K562 (cell line): ENCODE data around the gene SLIT1. TPM values are rescaled to one million over a fixed set of nuclear protein-coding genes. Genes with fewer than 3 reads are reported as not detected.

Experiments used
- ATAC-seq: fragments of 200-7000 bp; cut with Tn5 transposase; 3 replicates; pipeline ENCODE4 v1.9.1; 2020; ENCODE audit warnings: moderate library complexity
- BruUV-seq: library from RNA; stranded (reverse); fragments of 400-500 nt; replicated peaks from 2 replicates; lab custom pipeline; 2021; lab: Mats Ljungman, UMichigan
- CTCF ChIA-PET: fragments of 300-600 bp; formaldehyde crosslinking; extraction: SDS; loops from one replicate; lab custom pipeline; 2021; ENCODE audit warnings: low intra/inter-chr PET ratio; lab: Yijun Ruan, JAX
- POLR2A ChIA-PET: fragments of 300-600, 350-650 bp; sonication (Branson Sonifier 250); formaldehyde crosslinking; extraction: SDS; loops from one replicate; lab custom pipeline; 2021; ENCODE audit warnings: antibody characterized with exemption, inconsistent platforms; lab: Yijun Ruan, JAX
- DNase-seq, 4 experiments: peaks; one replicate each; pipeline versions ENCODE4 v3.0.0 to v3.0.0-alpha.2; 2011 to 2018; ENCODE audit warnings: low spot score in 3 of 4, mixed read lengths in 3 of 4; ENCODE audit errors: extremely low read depth in 1 of 4
- FAIRE-seq: peaks from 2 replicates; lab custom pipeline; 2011; peaks lifted over from hg19 to GRCh38; lab: Jason Lieb, UNC
- H2AFZ ChIP-seq: 2 replicates; pipeline ENCODE4 v1.6.0; 2011; ENCODE audit warnings: low read depth, low read length, control low read depth, inconsistent platforms
- H3K27ac ChIP-seq: fragments of 200-600 bp; 3 replicates; pipeline ENCODE4 v1.8.0; 2011; ENCODE audit warnings: low read depth, mild to moderate bottlenecking, control low read depth, inconsistent platforms, low read length, moderate library complexity, mixed read lengths; ENCODE audit errors: extremely low read depth
- H3K27me3 ChIP-seq, 2 experiments: fragments of 300-600 bp in 1 of 2; 2 replicates in 1 of 2; 3 replicates in 1 of 2; pipeline versions ENCODE4 v1.6.0 to v1.8.0; 2011; ENCODE audit warnings: inconsistent platforms in 2 of 2, low read length in 2 of 2, mild to moderate bottlenecking in 1 of 2, mixed read lengths in 1 of 2, moderate library complexity in 1 of 2; ENCODE audit not compliant: control insufficient read depth in 2 of 2, insufficient read depth in 2 of 2
- H3K36me3 ChIP-seq: fragments of 300-600 bp; 3 replicates; pipeline ENCODE4 v1.8.0; 2011; ENCODE audit warnings: mild to moderate bottlenecking, low read length, inconsistent platforms; ENCODE audit not compliant: control insufficient read depth, insufficient read depth
- H3K4me1 ChIP-seq, 2 experiments: fragments of 200-600 bp in 1 of 2; replicated peaks in 1 of 2; 2 replicates in 1 of 2; 3 replicates in 1 of 2; pipeline versions ENCODE4 v1.5.1 to v1.8.0; 2011; ENCODE audit warnings: inconsistent platforms in 2 of 2, low read length in 2 of 2, mild to moderate bottlenecking in 1 of 2, mixed read lengths in 1 of 2, moderate library complexity in 1 of 2; ENCODE audit not compliant: control insufficient read depth in 2 of 2, insufficient read depth in 2 of 2
- H3K4me2 ChIP-seq: 2 replicates; pipeline ENCODE4 v1.6.1; 2011; ENCODE audit warnings: low read length, control low read depth, inconsistent platforms, mixed read lengths; ENCODE audit not compliant: insufficient read depth
- H3K4me3 ChIP-seq: fragments of 200-600 bp; sonication (generic), shearing (Covaris generic); 2 replicates; pipeline ENCODE4 v1.5.1; 2016; ENCODE audit warnings: control low read depth, inconsistent platforms
- H3K79me2 ChIP-seq: fragments of 200-600 bp; 3 replicates; pipeline ENCODE4 v1.8.0; 2011; ENCODE audit warnings: low read length, inconsistent platforms; ENCODE audit not compliant: control insufficient read depth, insufficient read depth
- H3K9ac ChIP-seq, 2 experiments: 2 replicates each; pipeline versions ENCODE4 v1.6.0 to v1.6.1; 2011; ENCODE audit warnings: low read depth in 2 of 2, low read length in 2 of 2, control low read depth in 1 of 2, inconsistent platforms in 1 of 2, mild to moderate bottlenecking in 1 of 2, mixed read lengths in 1 of 2; ENCODE audit not compliant: insufficient read depth in 1 of 2
- H3K9me1 ChIP-seq: one replicate; pipeline ENCODE4 v1.6.0; 2011; ENCODE audit warnings: inconsistent platforms, mild to moderate bottlenecking, low read length, moderate library complexity; ENCODE audit not compliant: control insufficient read depth, insufficient read depth
- H3K9me3 ChIP-seq: replicated peaks from 2 replicates; pipeline ENCODE4 v1.5.1; 2011; ENCODE audit warnings: low read depth, low read length, inconsistent platforms; ENCODE audit not compliant: control insufficient read depth, insufficient read depth
- H4K20me1 ChIP-seq: replicated peaks from 2 replicates; pipeline ENCODE4 v1.6.1; 2011; ENCODE audit warnings: low read length, inconsistent platforms, mixed read lengths; ENCODE audit not compliant: control insufficient read depth, insufficient read depth
- ARNT ChIP-seq, 2 experiments: fragments of 450-650 bp; IDR thresholded peaks; 2 replicates each; pipeline ENCODE4 v1.6.1; 2016; ENCODE audit warnings: mild to moderate bottlenecking in 1 of 2
- CHD4 ChIP-seq: fragments of 200-600 bp; sonication (generic); IDR thresholded peaks from 3 replicates; pipeline ENCODE4 v1.6.1; 2012; ENCODE audit warnings: low read depth, mild to moderate bottlenecking, mixed read lengths, low read length, inconsistent platforms; ENCODE audit not compliant: insufficient read depth, insufficient replicate concordance, poor library complexity, severe bottlenecking
- E2F1 ChIP-seq: sonication (generic); formaldehyde crosslinking; IDR thresholded peaks from 2 replicates; pipeline ENCODE4 v1.8.1; 2023; ENCODE audit warnings: mild to moderate bottlenecking, missing genetic modification reagents, moderate library complexity
- MCM3 ChIP-seq: fragments of 450-650 bp; IDR thresholded peaks from 2 replicates; pipeline ENCODE4 v1.6.1; 2016
- MEF2A ChIP-seq: IDR thresholded peaks from 2 replicates; pipeline ENCODE4 v1.6.1; 2011; ENCODE audit warnings: low read depth, mild to moderate bottlenecking, low read length, moderate library complexity; ENCODE audit not compliant: control insufficient read depth
- NCOA6 ChIP-seq: fragments of 450-650 bp; IDR thresholded peaks from 2 replicates; pipeline ENCODE4 v1.6.1; 2017; ENCODE audit warnings: mild to moderate bottlenecking
- NR2C1 ChIP-seq, 2 experiments: fragments of 450-650 bp; IDR thresholded peaks; 2 replicates each; pipeline ENCODE4 v1.6.1; 2017; ENCODE audit warnings: mild to moderate bottlenecking in 2 of 2, antibody characterized with exemption in 1 of 2, inconsistent platforms in 1 of 2, missing compliant biosample characterization in 1 of 2, missing genetic modification characterization in 1 of 2
- PCBP1 ChIP-seq: fragments of 200-400 bp; formaldehyde crosslinking; IDR thresholded peaks from 2 replicates; pipeline ENCODE4 v1.6.1; 2018; ENCODE audit warnings: mild to moderate bottlenecking, low read depth, low read length; ENCODE audit not compliant: poor library complexity, severe bottlenecking
- RAD51 ChIP-seq: fragments of 450-650 bp; IDR thresholded peaks from 2 replicates; pipeline ENCODE4 v1.7.1; 2016; ENCODE audit warnings: low read depth, mild to moderate bottlenecking, borderline replicate concordance
- RBBP5 ChIP-seq: fragments of 200-600 bp; sonication (generic); IDR thresholded peaks from 2 replicates; pipeline ENCODE4 v1.6.1; 2012; ENCODE audit warnings: borderline replicate concordance, mild to moderate bottlenecking, low read length, control low read depth, inconsistent platforms; ENCODE audit not compliant: insufficient read depth, poor library complexity, severe bottlenecking
- RCOR1 ChIP-seq, 2 experiments: IDR thresholded peaks; 2 replicates each; pipeline ENCODE4 v1.6.1; 2012; ENCODE audit warnings: low read depth in 2 of 2, low read length in 2 of 2, borderline replicate concordance in 1 of 2, improper control_type of control experiment in 1 of 2
- TOE1 ChIP-seq, 2 experiments: fragments of 450-650 bp in 1 of 2; sonication (generic) in 1 of 2; formaldehyde crosslinking in 1 of 2; IDR thresholded peaks; 2 replicates each; pipeline versions ENCODE4 v1.7.1 to v1.8.0; 2016 to 2022; ENCODE audit warnings: borderline replicate concordance in 2 of 2, mild to moderate bottlenecking in 2 of 2, antibody characterized with exemption in 1 of 2, inconsistent platforms in 1 of 2, low read depth in 1 of 2, missing genetic modification reagents in 1 of 2, moderate library complexity in 1 of 2
- XRCC5 ChIP-seq: fragments of 200-400 bp; formaldehyde crosslinking; IDR thresholded peaks from 2 replicates; pipeline ENCODE4 v1.6.1; 2017; ENCODE audit warnings: low read depth, mild to moderate bottlenecking, low read length
- ZNF143 ChIP-seq: sonication (generic); formaldehyde crosslinking; IDR thresholded peaks from 2 replicates; pipeline ENCODE4 v1.9.0; 2022; ENCODE audit warnings: mild to moderate bottlenecking, missing genetic modification reagents
- ZNF274 ChIP-seq: IDR thresholded peaks from 2 replicates; pipeline ENCODE4 v1.6.1; 2011; ENCODE audit warnings: low read depth, mild to moderate bottlenecking, low read length, moderate library complexity, borderline replicate concordance
- WGBS: fragments of 100-300 bp; shearing (Covaris generic); methylation state at CpG from one replicate; pipeline ENCODE4 v1.1.6; 2016; ENCODE audit warnings: low coverage, mixed read lengths; ENCODE audit not compliant: insufficient coverage; ENCODE audit errors: missing lambda C conversion rate; 5-methylcytosine and 5-hydroxymethylcytosine counted together
- in situ Hi-C: fragments of 300-500 bp; cut with MboI; formaldehyde crosslinking; loops from 4 replicates; pipeline ENCODE4 v1.15.0; 2018; ENCODE audit warnings: inconsistent platforms, mixed read lengths
- intact Hi-C: fragments of 100-400 bp; cut with micrococcal nuclease; formaldehyde crosslinking; loops from 2 replicates; pipeline ENCODE4 v1.14.2; 2022
- polyA plus RNA-seq, 8 experiments: library from polyadenylated mRNA; depleted of rRNA in 4 of 8; stranded (reverse) in 5 of 8; unstranded in 3 of 8; fragments of >200 nt; fragmentation: Nextera tagmentation in 2 of 8; fragmentation: Illumina TruSeq in 1 of 8; extraction: Ambion mirVana in 2 of 8; extraction: Trizol in 1 of 8; gene quantifications; 2 replicates each; pipeline versions ENCODE4 v1.2.1 to v1.2.3, GENCODE V29; 2011 to 2014; ENCODE audit warnings: inconsistent platforms in 1 of 8, missing spikeins in 1 of 8
- total RNA-seq, 7 experiments: library from RNA; depleted of rRNA in 6 of 7; stranded (reverse); fragments of >200 nt in 6 of 7; fragmentation: Illumina TruSeq in 2 of 7; extraction: Trizol in 2 of 7; gene quantifications; 2 replicates each; pipeline versions ENCODE4 v1.2.1 to v1.2.3, GENCODE V29; 2011 to 2021; ENCODE audit warnings: low replicate concordance in 1 of 7

The SLIT1 gene
- total and polyA plus RNA-seq, 9 of the 15 experiments (the other 6 are each of a cell fraction or from before 2014, with no cell fraction given): 0.01 to 0.11 (median 0.04) TPM; not detected in 3

GRCh38 chr10:97003151-97003803, 182.5 kb downstream of the SLIT1 start (continued):
- TF ChIP-seq NR2C1 (IDR thresholded peaks at IDR 0.05) (no peak), NR2C1 (tag; IDR thresholded peaks at IDR 0.05) (no peak), ZNF143 (no peak), MEF2A (no peak), MCM3 (no peak), XRCC5 (no peak)

GRCh38 chr10:97002670-97003069, 183.1 kb downstream of the SLIT1 start:
- H4K20me1 ChIP-seq: no peaks in the 10 kb centered on the region
- intact Hi-C loops (no loop called here), in situ Hi-C loops (no loop called here)
- FAIRE-seq: no peak
- ChIA-PET CTCF (no interaction called here), POLR2A (interaction anchor here (0.7 kb wide), 1 partner anchor 170 kb away, joined by 3 read pairs; no protein-coding TSS in a partner anchor)
- no peak overlapping the region for H3K9ac ChIP-seq
- H3K4me2 ChIP-seq: no peak overlapping the region
- 21% methylated on average over 10 of the region's 16 CpGs for WGBS
- no peaks in the 10 kb centered on the region for H3K9me1 ChIP-seq
- H3K9me3 ChIP-seq: no peaks in the 10 kb centered on the region
- H3K4me3 ChIP-seq: no peak overlapping the region
- H3K27ac ChIP-seq: no peak overlapping the region
- no peaks in the 10 kb centered on the region for H3K27me3 ChIP-seq
- H3K4me1 ChIP-seq: peaks cover 2 to 3% of the 10 kb centered on the region in 2 experiments; a peak in 2 of 5 replicates
- no peaks in the 10 kb centered on the region for H3K79me2 ChIP-seq
- ATAC-seq: no peak
- no peak for DNase-seq
- no peak overlapping the region for H2AFZ ChIP-seq
- BruUV-seq: no TSS peak
- H3K36me3 ChIP-seq: no peaks in the 10 kb centered on the region
- TF ChIP-seq RAD51 (no peak), RCOR1 (IDR thresholded peaks at IDR 0.05; ENCODE audit: borderline replicate concordance in 1 of 2, low read depth in 2 of 2, low read length in 2 of 2) (no peak), TOE1 (IDR thresholded peaks at IDR 0.05; ENCODE audit: borderline replicate concordance) (no peak), TOE1 (CRISPR knock-in tag; IDR thresholded peaks at IDR 0.05; ENCODE audit: borderline replicate concordance, low read depth) (no peak), NCOA6 (no peak), PCBP1 (no peak), CHD4 (no peak), RBBP5 (no peak), E2F1 (no peak), ZNF274 (no peak), XRCC5 (no peak), ARNT (IDR thresholded peaks at IDR 0.05) (no peak)
